AG08396 (cell line): ENCODE measurements around the gene SPDYA.
"Not testable (repeated sequence)": the region's sequence is repeated elsewhere in the genome, so short reads cannot be mapped to it uniquely, and the experiment has no call there.

Source experiments
- DNase-seq: peaks from one replicate; pipeline ENCODE4 v3.0.0; 2012; ENCODE audit warnings: low spot score, mixed read lengths

The SPDYA gene

GRCh38 chr2:28810384-28811285 lies at the start of gene SPDYA:
SPDYA (plus strand) TSS chr2:28810834; CDS start chr2:28816015, 5,181 bp downstream.
- peak; percentile 88 for DNase-seq

- no peak for DNase-seq
These were observed 49.2 kb upstream of the SPDYA start for GRCh38 chr2:28761420-28761819.

- no peak for DNase-seq
These were observed 45.5 kb upstream of the SPDYA start for GRCh38 chr2:28764909-28765711.

- DNase-seq = no peak
These were observed 44.6 kb upstream of the SPDYA start for GRCh38 chr2:28766070-28766469.

- DNase-seq = no peak
These were observed 43.3 kb upstream of the SPDYA start for GRCh38 chr2:28767337-28767736.

- no peak for DNase-seq
These were observed 42.2 kb upstream of the SPDYA start for GRCh38 chr2:28768422-28768821.

GRCh38 chr2:28768952-28769351 lies 41.7 kb upstream of the SPDYA start:
- DNase-seq = no peak

GRCh38 chr2:28772351-28772750 lies 38.3 kb upstream of the SPDYA start:
- no peak for DNase-seq

GRCh38 chr2:28776471-28776870 lies 34.2 kb upstream of the SPDYA start:
- DNase-seq = no peak

GRCh38 chr2:28778392-28778791 lies 32.2 kb upstream of the SPDYA start:
- DNase-seq = no peak

- no peak for DNase-seq
These were observed 31.6 kb upstream of the SPDYA start for GRCh38 chr2:28779001-28779400.

GRCh38 chr2:28780496-28780895 lies 30.1 kb upstream of the SPDYA start:
- no peak for DNase-seq

GRCh38 chr2:28782423-28782822 lies 28.2 kb upstream of the SPDYA start:
- DNase-seq = no peak

- not testable (repeated sequence) for DNase-seq
These were observed 26.1 kb upstream of the SPDYA start for GRCh38 chr2:28784570-28784969.

- no peak for DNase-seq
These were observed 14.0 kb upstream of the SPDYA start for GRCh38 chr2:28796620-28797019.

GRCh38 chr2:28801726-28802125 lies 8.9 kb upstream of the SPDYA start:
- DNase-seq = peak; percentile 40

- DNase-seq = peak; percentile 26
These were observed 7.6 kb upstream of the SPDYA start for GRCh38 chr2:28802975-28803429.

GRCh38 chr2:28809927-28810326 lies 707 bp upstream of the SPDYA start:
- no peak for DNase-seq

- DNase-seq = no peak
These were observed 7.4 kb downstream of the SPDYA start for GRCh38 chr2:28818053-28818452.

GRCh38 chr2:28821295-28821958 lies 10.8 kb downstream of the SPDYA start:
- peak; percentile 39 for DNase-seq

- no peak for DNase-seq
These were observed 11.4 kb downstream of the SPDYA start for GRCh38 chr2:28822036-28822435.

- no peak for DNase-seq
These were observed 13.6 kb downstream of the SPDYA start for GRCh38 chr2:28824207-28824606.
